ENCODE results near the gene BMPR1A. TPM values are rescaled to one million over a fixed set of nuclear protein-coding genes. Genes with fewer than 3 reads are reported as not detected.
A peak's percentile ranks its signal among the peaks of the same experiment; 100 is the strongest.
"Not testable (repeated sequence)": the region's sequence is repeated elsewhere in the genome, so short reads cannot be mapped to it uniquely, and the experiment has no call there.

BMPR1A gene
- total RNA-seq, 1 donor from 2014 or later, result 76.0 TPM

DNA sequence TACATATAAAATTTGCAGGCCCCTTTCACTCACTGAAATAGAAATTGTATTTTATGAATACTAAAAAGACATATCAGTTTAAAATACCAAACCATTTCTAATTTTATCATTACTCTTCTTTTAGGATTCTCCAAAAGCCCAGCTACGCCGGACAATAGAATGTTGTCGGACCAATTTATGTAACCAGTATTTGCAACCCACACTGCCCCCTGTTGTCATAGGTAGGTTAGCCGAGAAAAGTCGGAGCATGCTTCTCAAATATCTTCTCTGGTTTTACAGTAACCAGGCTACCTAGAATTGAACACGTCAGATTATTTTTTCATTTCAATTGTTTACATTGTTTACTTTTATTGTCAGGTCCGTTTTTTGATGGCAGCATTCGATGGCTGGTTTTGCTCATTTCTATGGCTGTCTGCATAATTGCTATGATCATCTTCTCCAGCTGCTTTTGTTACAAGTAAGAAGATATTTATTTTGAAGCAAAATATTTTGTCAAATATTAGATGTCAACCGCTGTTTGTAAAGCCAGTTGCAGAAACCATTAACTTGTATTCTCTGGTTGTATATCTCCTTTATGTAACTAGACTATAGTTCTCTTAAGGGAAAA lies 143.4 kb downstream of the BMPR1A start:
- DNase-seq (ENCODE audit: low spot score), result peak; percentile 76
- ATAC-seq, result peak; percentile 90
- intact Hi-C loops (cut with DNase I), result loop anchor here (2.0 kb wide), 1 partner anchor 213 kb away; no protein-coding TSS in a partner anchor

DNA sequence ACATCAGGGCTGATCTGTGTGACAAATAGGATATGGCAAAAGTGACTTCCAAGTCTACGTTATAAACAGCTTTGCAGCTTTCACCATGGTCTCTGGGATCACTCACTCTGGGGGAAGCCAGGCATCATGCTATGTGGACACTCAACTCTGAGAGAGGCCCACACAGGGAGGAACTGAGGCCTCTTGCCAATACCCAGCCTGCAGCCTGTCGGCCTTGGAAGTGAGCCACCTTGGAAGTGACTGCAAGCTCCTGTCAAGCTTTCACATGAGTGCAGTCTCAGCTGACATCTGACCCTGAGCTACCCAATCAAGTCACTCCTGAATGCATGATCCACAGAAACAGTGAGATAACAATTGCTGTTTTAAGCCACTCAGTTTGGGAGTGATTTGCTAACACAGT lies 144.5 kb downstream of the BMPR1A start:
- peak; percentile 59 for ATAC-seq
- DNase-seq (ENCODE audit: low spot score), result no peak
- intact Hi-C loops (cut with DNase I), result no loop called here

DNA sequence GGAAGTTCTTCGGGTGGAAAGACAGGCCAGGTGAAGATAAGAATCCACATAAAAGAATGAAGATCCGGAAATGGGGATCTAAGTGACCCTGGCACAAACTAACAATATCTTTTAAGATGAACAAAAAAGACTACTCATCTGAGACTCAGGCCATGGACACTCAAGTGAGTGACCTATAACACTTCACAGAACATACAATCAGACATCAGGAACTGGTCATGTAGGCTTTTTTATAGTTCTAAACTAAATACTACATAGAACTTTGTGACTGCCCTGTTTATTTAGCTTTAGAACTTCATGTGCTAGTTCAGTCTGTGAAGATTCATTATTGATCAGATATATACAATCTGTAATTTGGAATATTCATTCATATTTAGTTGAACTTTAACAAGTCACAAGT lies 148.2 kb downstream of the BMPR1A start:
- DNase-seq (ENCODE audit: low spot score) (no peak), ATAC-seq (no peak)
- intact Hi-C loops (cut with DNase I), result no loop called here

DNA sequence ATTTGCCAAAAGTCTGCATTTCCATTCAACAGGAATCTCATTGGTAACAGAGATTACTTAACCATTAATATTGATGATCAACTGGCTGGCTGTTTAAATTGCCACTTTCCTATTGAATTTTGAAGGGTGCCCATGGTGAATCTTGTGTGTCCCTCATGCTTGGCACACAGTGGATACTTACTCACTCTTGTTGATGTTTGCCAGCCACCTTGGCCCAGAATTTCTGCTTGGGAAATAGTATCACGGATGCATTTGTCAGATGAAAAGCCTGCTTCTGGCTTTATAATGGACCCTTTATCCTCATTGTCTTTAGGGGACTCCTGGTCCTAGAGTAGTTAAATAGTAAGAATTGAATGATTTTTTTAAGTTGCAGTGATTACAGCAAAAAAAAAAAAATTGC lies 149.0 kb downstream of the BMPR1A start:
- DNase-seq (ENCODE audit: low spot score) (no peak), ATAC-seq (no peak)
- intact Hi-C loops (cut with DNase I), result no loop called here

DNA sequence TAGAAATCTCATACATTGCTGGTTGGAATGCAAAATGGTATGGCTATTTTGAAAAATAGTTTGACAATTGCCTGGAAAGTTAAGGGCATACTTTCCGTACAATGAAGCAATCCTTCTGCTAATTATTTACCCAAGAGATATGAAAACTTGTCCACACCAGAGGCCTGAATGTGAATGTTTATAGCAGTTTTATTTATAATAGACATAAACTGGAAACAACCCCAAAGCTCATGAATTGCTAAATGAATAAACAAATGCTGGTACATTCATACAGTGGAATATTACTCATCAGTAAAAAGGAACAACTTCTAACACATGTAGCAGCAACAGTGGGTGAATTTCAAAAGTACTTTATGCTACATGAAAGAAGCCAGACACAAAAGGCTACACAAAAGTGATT lies 158.3 kb downstream of the BMPR1A start:
- ATAC-seq (no peak), DNase-seq (ENCODE audit: low spot score) (no peak)
- intact Hi-C loops (cut with DNase I), result no loop called here

DNA sequence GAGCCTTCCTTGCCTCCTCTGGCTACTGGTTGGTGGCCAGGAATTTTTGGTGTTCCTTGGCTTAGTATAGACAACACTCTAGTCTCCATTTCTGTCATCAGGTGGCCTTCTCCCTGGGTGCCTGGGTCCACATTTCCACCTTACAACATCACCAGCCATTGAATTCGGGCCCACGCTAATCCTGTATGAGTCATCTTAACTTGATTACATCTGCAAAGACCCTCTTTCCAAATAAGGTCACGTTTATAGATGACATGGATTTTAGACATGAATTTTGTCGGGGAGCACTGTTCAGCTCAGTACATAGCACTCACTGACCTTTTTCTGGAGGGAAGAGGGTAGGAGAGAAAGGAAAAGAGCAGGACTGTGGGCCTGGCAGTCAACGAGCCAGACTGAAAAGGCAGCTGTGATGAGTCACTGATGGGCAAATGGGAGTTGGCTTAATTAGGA lies 161.6 kb downstream of the BMPR1A start:
- DNase-seq (ENCODE audit: low spot score), result no peak
- intact Hi-C loops (cut with DNase I), result no loop called here
- ATAC-seq, result no peak

DNA sequence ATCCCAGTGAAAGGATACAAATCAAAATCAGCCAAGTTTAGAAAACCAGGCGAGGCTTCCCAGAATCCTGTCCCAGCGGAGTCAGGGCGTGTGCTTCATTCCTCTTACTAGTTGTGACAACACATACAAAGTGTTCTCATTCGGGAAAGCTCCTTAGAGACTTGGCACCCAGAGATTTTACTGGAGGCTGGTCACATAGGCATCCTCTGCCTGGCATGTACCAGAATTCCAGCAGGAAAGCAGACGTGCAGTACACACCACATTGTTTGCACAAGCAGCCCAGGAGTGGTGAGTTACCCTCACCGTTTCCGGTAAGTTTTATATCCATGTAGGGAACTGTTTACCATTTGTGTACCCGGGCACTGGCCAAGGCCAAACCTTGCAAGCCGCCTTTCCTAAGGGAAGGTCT lies 166.1 kb downstream of the BMPR1A start:
- ATAC-seq (no peak), DNase-seq (ENCODE audit: low spot score) (no peak)
- intact Hi-C loops (cut with DNase I), result no loop called here

DNA sequence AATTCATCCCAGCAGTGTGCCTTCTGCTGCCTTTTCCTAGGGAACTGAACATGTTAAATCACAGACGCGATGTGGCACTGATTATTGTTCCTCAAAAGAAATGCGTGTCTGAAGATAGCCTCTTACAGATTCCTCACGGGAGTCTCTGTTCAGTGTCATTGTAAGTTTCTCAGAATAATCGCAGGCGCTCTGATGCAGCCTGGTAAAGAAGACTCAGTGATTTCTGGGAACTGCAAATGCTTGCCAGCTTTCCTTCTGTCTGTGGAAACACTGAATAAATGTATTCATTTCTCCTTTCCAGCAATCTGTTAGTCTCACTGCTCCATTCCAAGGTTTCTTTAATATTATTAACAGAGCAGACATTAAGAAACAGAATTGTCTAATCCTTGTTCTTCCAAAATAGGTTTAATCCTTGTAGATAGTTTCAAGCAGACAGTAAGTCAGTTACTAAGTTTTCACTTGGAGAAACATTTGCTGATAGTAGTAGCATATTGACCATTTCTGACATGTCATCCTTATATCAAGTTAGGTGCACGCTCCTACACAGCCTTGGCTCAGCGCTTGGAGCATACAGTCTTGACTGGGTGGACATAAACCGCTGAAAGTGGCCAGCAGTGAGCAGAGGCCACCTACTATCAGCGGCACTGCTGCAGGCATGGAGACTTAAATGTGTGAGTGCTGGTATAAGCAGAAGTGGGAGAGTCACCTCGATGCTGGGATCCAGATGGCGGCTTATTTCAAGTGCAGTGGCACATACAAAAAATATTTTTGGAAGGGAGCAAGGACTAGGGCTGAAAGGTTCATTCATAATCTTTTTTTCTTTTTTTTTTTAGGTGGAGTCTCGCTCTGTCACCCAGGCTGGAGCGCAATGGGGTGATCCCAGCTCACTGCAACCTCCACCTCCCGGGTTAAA lies 173.3 kb downstream of the BMPR1A start:
- DNase-seq (ENCODE audit: low spot score) (no peak), ATAC-seq (no peak)
- intact Hi-C loops (cut with DNase I), result no loop called here

DNA sequence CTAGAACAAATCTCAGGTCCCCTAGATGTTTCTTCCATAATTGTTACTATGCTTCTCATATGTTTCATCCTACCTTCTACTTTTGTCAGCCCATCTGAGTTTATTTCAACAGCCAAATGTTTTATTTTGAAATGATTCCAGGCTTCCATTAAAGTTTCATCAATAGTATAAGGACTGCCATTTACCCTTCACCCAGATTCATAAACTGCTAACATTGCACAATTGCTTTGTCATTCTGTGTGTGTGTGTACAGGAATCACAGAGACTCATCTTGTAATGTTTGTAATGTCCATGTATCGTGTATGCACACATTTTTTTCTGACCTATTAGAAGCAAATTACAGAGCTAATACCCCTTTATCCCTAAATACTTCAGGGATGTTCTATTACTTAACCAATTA lies 175.5 kb downstream of the BMPR1A start:
- DNase-seq (ENCODE audit: low spot score) (no peak), ATAC-seq (peak; percentile 61)
- intact Hi-C loops (cut with DNase I), result no loop called here

DNA sequence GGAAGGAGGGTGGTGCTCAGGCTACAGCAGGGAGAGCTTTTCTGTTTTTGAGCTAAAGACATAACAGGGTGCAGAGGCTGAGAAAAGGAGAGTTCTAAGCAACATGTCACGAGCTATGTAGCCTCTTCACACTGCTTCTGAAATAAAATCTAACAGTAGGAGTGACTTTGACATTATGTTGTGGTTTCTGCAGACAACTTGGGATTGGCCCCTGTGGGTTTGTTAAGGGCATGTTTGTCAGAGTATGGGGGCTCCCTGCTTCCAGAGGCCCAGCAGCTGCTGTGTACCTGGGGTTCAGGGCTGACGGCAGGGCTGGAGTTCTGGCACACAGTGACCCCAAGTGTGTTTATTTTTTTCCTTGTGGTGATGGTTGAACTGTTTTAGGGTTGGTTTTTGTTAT lies 176.3 kb downstream of the BMPR1A start:
- intact Hi-C loops (cut with DNase I), result no loop called here
- ATAC-seq (no peak), DNase-seq (ENCODE audit: low spot score) (no peak)

DNA sequence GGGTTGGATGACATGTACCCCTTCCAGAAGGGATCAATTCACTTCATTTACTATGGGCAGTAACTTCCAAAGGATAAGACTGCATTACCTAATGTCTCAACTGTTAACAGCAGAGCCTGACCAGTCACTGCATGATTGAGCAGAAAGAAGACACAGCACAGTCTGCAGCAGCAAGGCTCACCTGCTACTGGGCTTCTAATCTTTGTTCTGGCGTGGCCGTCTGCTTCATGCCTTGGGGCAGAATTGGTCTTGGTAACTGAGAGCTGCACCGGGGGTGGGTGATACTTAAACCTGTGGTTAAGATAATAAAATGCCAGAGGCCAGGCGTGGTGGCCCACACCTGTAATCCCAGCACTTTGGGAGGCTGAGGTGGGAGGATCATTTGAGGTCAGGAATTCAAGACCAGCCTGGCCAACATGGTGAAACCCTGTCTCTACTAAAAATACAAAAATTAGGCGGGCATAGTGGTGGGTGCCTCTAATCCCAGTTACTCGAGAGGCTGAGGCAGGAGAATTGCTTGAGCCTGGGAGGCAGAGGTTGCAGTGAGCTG lies 177.8 kb downstream of the BMPR1A start:
- intact Hi-C loops (cut with DNase I); ATAC-seq: not testable (repeated sequence)

DNA sequence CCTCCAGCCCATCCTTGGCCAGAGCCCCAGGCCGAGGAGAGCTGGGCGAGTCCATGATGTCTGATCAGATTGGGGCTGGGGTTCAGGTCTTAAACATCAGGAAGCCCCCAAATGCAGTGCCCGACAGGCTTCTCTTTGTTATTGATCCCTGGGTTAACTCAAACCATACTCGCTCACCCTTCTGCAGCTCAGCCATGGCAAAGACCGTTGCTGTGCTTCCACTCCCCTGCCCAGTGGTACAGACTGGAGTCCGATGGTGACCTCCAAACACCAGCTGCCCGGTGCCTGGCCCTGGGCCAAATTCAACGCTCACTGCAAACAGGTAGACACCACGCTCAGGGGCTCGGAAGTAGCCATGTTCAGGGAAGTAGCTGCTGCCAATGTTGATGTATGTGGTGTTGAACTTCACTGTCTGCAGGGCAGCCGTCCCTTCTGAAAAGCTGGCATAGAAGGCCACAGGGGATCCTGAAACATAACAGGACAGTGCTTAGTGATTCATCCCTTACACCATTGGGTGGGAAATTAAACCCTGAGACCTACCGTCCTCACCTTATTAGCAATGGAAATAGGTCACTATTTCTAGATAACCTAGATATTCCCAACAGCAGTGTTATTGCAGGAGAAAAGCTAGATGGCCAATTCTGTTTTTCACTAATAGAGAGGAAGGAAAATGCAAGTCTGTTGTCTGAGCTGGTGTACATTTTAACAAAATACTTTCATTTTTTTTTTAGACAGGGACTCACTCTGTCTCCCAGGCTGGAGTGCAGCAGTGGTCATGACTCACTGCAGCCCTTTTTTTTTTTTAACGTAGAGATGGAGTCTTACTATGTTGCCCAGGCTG lies 180.5 kb downstream of the BMPR1A start:
- no peak for ATAC-seq
- DNase-seq (ENCODE audit: low spot score), result peak; percentile 68
- intact Hi-C loops (cut with DNase I), result no loop called here

More for the DNA sequence above, 177.8 kb downstream of the BMPR1A start:
- not testable (repeated sequence) for DNase-seq (ENCODE audit: low spot score)

DNA sequence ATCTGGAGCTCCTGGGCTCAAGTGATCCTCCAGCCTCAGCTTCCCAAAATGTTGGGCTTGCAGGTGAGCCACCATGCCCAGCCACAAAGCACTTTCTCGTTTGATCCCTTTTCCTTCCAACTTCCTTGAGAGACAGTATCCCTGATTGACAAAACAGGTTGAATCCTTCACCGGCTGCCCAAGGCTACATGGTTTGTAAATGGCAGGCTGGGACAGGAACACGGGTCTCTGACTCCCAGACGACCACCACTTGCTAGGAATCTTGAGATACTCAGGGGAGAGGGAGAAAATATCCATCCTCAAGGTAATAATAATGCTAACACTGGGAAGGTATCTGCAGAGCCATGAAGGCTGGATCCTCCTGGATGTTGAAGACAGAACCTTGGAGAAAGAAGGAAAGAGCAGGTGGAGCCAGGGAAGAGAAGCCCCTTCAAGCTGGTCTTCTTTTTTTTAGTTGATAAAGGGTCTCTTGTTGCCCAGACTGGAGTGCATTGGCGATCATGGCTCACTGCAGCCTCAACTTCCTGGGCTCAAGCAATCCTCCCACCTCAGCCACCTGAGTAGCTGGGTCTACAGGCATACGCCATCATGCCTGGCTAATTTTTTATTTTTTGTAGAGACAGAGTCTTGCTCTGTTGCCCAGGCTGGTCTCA lies 181.2 kb downstream of the BMPR1A start:
- no peak for ATAC-seq
- DNase-seq (ENCODE audit: low spot score), result no peak
- intact Hi-C loops (cut with DNase I), result no loop called here

DNA sequence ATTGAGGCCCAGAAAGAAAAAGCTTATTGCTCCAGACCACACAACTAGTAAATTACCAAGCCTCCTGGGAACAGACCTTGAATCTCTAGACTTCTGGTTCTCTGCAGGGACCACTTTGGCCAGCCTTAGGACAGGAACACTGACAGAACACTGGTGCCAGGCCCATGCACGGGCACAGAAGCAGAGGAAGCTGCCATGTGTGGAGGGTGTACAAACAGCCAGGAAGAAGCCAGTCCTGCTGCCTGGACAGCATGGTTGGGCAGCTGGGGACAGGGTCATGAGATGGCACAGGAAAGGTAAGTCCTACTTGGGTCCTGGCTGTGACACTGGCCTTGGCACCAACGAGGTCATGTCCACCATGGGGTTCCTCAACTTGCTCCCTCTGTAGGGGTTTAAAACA lies 181.8 kb downstream of the BMPR1A start:
- ATAC-seq (no peak), DNase-seq (ENCODE audit: low spot score) (no peak)
- intact Hi-C loops (cut with DNase I), result no loop called here

DNA sequence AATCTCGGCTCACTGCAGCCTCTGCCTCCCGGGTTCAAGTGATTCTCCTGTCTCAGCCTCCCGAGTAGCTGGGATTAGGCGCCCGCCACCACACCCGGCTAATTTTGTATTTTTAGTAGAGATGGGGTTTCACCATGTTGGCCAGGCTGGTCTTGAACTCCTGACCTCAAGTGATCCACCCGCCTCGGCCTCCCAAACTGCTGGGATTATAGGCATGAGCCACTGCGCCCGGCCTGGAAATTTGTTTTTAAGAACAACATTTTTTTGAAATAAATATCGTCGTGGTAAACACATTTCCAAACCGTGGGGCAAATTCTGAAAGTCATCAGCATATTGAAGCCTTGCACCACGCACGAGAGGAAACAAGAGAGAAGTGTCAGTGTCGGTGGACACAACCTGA lies 183.7 kb downstream of the BMPR1A start:
- ATAC-seq; DNase-seq (ENCODE audit: low spot score); intact Hi-C loops (cut with DNase I): not testable (repeated sequence)

DNA sequence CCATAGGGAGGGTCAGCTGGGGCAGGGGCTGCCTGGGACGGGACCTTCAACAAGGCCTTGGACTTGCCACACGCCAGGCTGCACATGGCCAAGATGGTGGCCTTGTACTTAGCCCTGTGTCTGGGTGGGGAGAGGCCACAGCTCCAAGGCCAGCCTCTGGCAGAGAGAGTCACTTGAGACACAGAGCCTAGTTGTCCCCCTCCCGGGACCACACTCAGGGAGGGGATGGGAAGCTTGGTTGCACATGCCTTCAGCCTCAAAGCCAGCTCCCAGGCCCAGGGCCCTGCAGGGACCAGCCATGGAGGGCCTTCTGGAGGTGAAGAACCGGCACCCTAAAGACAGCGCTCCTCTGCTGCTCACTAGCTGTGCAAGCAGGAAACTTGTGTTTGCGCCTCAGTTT lies 184.3 kb downstream of the BMPR1A start:
- intact Hi-C loops (cut with DNase I), result no loop called here
- no peak for ATAC-seq
- no peak for DNase-seq (ENCODE audit: low spot score)

DNA sequence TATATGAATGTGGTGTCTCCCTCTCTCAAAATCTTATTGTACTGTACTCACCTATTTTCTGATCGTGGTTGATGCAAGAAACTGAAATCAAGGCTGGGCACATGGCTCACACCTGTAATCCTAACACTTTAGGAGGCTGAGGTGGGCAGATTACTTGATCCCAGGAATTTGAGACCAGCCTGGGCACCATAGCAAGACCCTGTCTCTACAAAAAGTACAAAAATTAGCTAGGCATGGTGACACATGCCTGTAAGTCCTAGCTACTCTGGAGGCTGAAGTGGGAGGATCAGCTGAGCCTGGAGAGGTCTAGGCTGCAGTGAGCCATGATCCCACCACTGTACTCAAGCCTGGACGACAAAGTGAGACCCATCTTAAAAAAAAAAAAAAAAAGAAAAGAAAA lies 185.0 kb downstream of the BMPR1A start:
- no peak for DNase-seq (ENCODE audit: low spot score)

DNA sequence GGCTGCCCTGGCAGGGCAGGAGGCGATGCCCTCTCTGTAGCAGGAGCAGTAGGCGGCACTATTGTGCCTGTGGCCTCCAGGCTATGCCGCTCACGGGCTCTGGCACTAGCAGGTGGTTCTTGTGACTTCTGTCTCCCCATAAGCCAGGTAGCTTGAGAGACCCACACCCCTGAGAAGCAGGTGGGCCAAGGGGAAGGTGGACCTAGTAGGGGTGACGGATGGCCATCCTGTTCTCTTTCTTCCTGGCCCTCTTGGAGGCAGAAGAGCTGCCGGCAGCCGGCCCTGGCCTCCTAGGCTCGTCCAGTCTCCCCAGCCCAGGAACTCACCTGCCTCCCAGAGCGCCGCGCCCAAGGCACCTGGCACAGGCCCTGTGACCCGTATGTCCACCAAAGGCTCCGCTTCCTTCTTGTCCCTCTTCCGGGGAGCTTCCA lies 185.6 kb downstream of the BMPR1A start:
- intact Hi-C loops (cut with DNase I), result no loop called here
- no peak for DNase-seq (ENCODE audit: low spot score)
- no peak for ATAC-seq

More for the DNA sequence above, 185.0 kb downstream of the BMPR1A start:
- ATAC-seq, result no peak
- intact Hi-C loops (cut with DNase I), result no loop called here

Data from sciatic nerve (tissue), 2 donors.